HG03469 (cell line): Measurements from ENCODE around the gene ATP7A.
A peak's percentile ranks its signal among the peaks of the same experiment; 100 is the strongest.
"Not testable (repeated sequence)": the region's sequence is repeated elsewhere in the genome, so short reads cannot be mapped to it uniquely, and the experiment has no call there.

Source experiments
- ATAC-seq: cut with Tn5 transposase; IDR thresholded peaks from one replicate; pipeline ENCODE4 v1.9.1; 2021; ENCODE audit warnings: mild to moderate bottlenecking, moderate library complexity, moderate number of reproducible peaks; ENCODE audit not compliant: unreplicated experiment

Gene ATP7A

GRCh38 chrX:77910108-77910840 is at the start of gene ATP7A:
ATP7A (plus strand) TSS chrX:77910693; CDS start chrX:77971642, 60,949 bp downstream.
- ATAC-seq: peak; percentile 93

- ATAC-seq: no peak
Observed at GRCh38 chrX:77875372-77875771, 35.1 kb upstream of the ATP7A start.

GRCh38 chrX:77881418-77881817 is 29.1 kb upstream of the ATP7A start:
- ATAC-seq: not testable (repeated sequence)

GRCh38 chrX:77892887-77893286 is 17.6 kb upstream of the ATP7A start:
- no peak for ATAC-seq

- ATAC-seq: no peak
Observed at GRCh38 chrX:77893713-77894112, 16.8 kb upstream of the ATP7A start.

GRCh38 chrX:77894921-77895886 is 15.3 kb upstream of the ATP7A start, which contains the start of gene MAGT1:
MAGT1 (minus strand) TSS chrX:77895435; CDS start chrX:77895410, 25 bp downstream.
- peak; percentile 88 for ATAC-seq

GRCh38 chrX:77899081-77899828 is 11.2 kb upstream of the ATP7A start, which contains the start of gene COX7B:
COX7B (plus strand) TSS chrX:77899468; CDS start chrX:77899554, 86 bp downstream.
- ATAC-seq: peak; percentile 42

- ATAC-seq: no peak
Observed at GRCh38 chrX:77900688-77901087, 9.8 kb upstream of the ATP7A start.

- no peak for ATAC-seq
Observed at GRCh38 chrX:77901506-77901905, 9.0 kb upstream of the ATP7A start.

- ATAC-seq: no peak
Observed at GRCh38 chrX:77917294-77917933, 6.9 kb downstream of the ATP7A start.

- no peak for ATAC-seq
Observed at GRCh38 chrX:77918568-77918967, 8.1 kb downstream of the ATP7A start.

- not testable (repeated sequence) for ATAC-seq
Observed at GRCh38 chrX:77919370-77919769, 8.9 kb downstream of the ATP7A start.

- ATAC-seq: no peak
Observed at GRCh38 chrX:77922787-77923186, 12.3 kb downstream of the ATP7A start.

GRCh38 chrX:77924320-77924859 is 13.9 kb downstream of the ATP7A start:
- ATAC-seq: no peak

GRCh38 chrX:77925764-77926163 is 15.3 kb downstream of the ATP7A start:
- ATAC-seq: no peak

- ATAC-seq: no peak
Observed at GRCh38 chrX:77930581-77930980, 20.1 kb downstream of the ATP7A start.

GRCh38 chrX:77935886-77936285 is 25.4 kb downstream of the ATP7A start:
- no peak for ATAC-seq

GRCh38 chrX:77936299-77936698 is 25.8 kb downstream of the ATP7A start:
- ATAC-seq: no peak

- no peak for ATAC-seq
Observed at GRCh38 chrX:77937291-77937690, 26.8 kb downstream of the ATP7A start.

GRCh38 chrX:77938083-77938680 is 27.7 kb downstream of the ATP7A start:
- no peak for ATAC-seq
